K562 (cell line): ENCODE results near the gene CTSW. TPM values are rescaled to one million over a fixed set of nuclear protein-coding genes. Genes with fewer than 3 reads are reported as not detected.
A peak's percentile ranks its signal among the peaks of the same experiment; 100 is the strongest.

Experiments
- ARID4B ChIP-seq: sonication (generic); formaldehyde crosslinking; IDR thresholded peaks from 2 replicates; pipeline ENCODE4 v1.8.0; 2022; ENCODE audit warnings: mild to moderate bottlenecking, missing genetic modification reagents
- ATF7 ChIP-seq: fragments of 450-650 bp; IDR thresholded peaks from 2 replicates; pipeline ENCODE4 v1.7.1; 2014; ENCODE audit warnings: mild to moderate bottlenecking, moderate library complexity
- CCNT2 ChIP-seq: IDR thresholded peaks from 2 replicates; pipeline ENCODE4 v1.6.1; 2011; ENCODE audit warnings: borderline replicate concordance, low read depth, mild to moderate bottlenecking, moderate library complexity, mixed read lengths, low read length; ENCODE audit not compliant: insufficient read length; ENCODE audit errors: extremely low read depth
- CXXC5 ChIP-seq: fragments of 250-450 bp; sonication (Bioruptor Pico); IDR thresholded peaks from 2 replicates; pipeline ENCODE4 v1.8.0; 2022; ENCODE audit warnings: inconsistent platforms, mild to moderate bottlenecking, moderate library complexity
- ERF ChIP-seq: fragments of 450-650 bp; formaldehyde crosslinking; IDR thresholded peaks from 2 replicates; pipeline ENCODE4 v1.4.0; 2020; ENCODE audit warnings: mild to moderate bottlenecking, mixed read lengths
- GTF2F1 ChIP-seq: IDR thresholded peaks from 2 replicates; pipeline ENCODE4 v1.6.1; 2011; ENCODE audit warnings: low read depth, low read length, improper control_type of control experiment
- HMGN3 ChIP-seq: IDR thresholded peaks from 2 replicates; pipeline ENCODE4 v1.6.1; 2011; ENCODE audit warnings: borderline replicate concordance, low read depth, mild to moderate bottlenecking, mixed read lengths, low read length; ENCODE audit not compliant: insufficient read length; ENCODE audit errors: extremely low read depth
- KAT7 ChIP-seq: sonication (generic); formaldehyde crosslinking; IDR thresholded peaks from 2 replicates; pipeline ENCODE4 v1.8.0; 2022; ENCODE audit warnings: missing genetic modification reagents, mild to moderate bottlenecking, borderline replicate concordance
- KDM4B ChIP-seq, 2 experiments: fragments of 450-650 bp in 1 of 2; sonication (generic) in 1 of 2; IDR thresholded peaks; 2 replicates each; pipeline ENCODE4 v1.6.1; 2016 to 2017; ENCODE audit warnings: borderline replicate concordance in 2 of 2, antibody characterized with exemption in 1 of 2, low read depth in 1 of 2, mild to moderate bottlenecking in 1 of 2
- MXI1 ChIP-seq: IDR thresholded peaks from 2 replicates; pipeline ENCODE4 v1.6.1; 2011; ENCODE audit warnings: low read depth, mild to moderate bottlenecking, improper control_type of control experiment, low read length
- POLR2H ChIP-seq: IDR thresholded peaks from 2 replicates; pipeline ENCODE4 v1.6.1; 2016; ENCODE audit warnings: missing genetic modification characterization, low read depth, mild to moderate bottlenecking, control low read depth, missing compliant biosample characterization, moderate library complexity
- SUPT5H ChIP-seq: fragments of 450-650 bp; IDR thresholded peaks from 2 replicates; pipeline ENCODE4 v1.6.1; 2016
- TRIM25 ChIP-seq: fragments of 450-650 bp; IDR thresholded peaks from 2 replicates; pipeline ENCODE4 v1.7.0; 2016; ENCODE audit warnings: borderline replicate concordance
- ZBTB7A ChIP-seq: IDR thresholded peaks from 2 replicates; pipeline ENCODE4 v1.6.1; 2011; ENCODE audit warnings: low read depth, mild to moderate bottlenecking, low read length, moderate library complexity, borderline replicate concordance; ENCODE audit not compliant: control insufficient read depth
- ZFP36 ChIP-seq: fragments of 150-350 bp; IDR thresholded peaks from 2 replicates; pipeline ENCODE4 v1.6.1; 2018; ENCODE audit warnings: low read length, low read depth; ENCODE audit not compliant: partially characterized antibody
- polyA plus RNA-seq, 8 experiments: library from polyadenylated mRNA; depleted of rRNA in 4 of 8; stranded (reverse) in 5 of 8; unstranded in 3 of 8; fragments of >200 nt; fragmentation: Nextera tagmentation in 2 of 8; fragmentation: Illumina TruSeq in 1 of 8; extraction: Ambion mirVana in 2 of 8; extraction: Trizol in 1 of 8; gene quantifications; 2 replicates each; pipeline versions ENCODE4 v1.2.1 to v1.2.3, GENCODE V29; 2011 to 2014; ENCODE audit warnings: inconsistent platforms in 1 of 8, missing spikeins in 1 of 8
- total RNA-seq, 7 experiments: library from RNA; depleted of rRNA in 6 of 7; stranded (reverse); fragments of >200 nt in 6 of 7; fragmentation: Illumina TruSeq in 2 of 7; extraction: Trizol in 2 of 7; gene quantifications; 2 replicates each; pipeline versions ENCODE4 v1.2.1 to v1.2.3, GENCODE V29; 2011 to 2021; ENCODE audit warnings: low replicate concordance in 1 of 7
- TF ChIP-seq, protein P1 (sequence below): fragments of 450-650 bp; IDR thresholded peaks from 2 replicates; pipeline ENCODE4 v1.6.1; 2018; ENCODE audit not compliant: partially characterized antibody

CTSW gene
- total and polyA plus RNA-seq, 9 of the 15 experiments (the other 6 are each of a cell fraction or from before 2014, with no cell fraction given) = 0.04 TPM; not detected in 8

DNA sequence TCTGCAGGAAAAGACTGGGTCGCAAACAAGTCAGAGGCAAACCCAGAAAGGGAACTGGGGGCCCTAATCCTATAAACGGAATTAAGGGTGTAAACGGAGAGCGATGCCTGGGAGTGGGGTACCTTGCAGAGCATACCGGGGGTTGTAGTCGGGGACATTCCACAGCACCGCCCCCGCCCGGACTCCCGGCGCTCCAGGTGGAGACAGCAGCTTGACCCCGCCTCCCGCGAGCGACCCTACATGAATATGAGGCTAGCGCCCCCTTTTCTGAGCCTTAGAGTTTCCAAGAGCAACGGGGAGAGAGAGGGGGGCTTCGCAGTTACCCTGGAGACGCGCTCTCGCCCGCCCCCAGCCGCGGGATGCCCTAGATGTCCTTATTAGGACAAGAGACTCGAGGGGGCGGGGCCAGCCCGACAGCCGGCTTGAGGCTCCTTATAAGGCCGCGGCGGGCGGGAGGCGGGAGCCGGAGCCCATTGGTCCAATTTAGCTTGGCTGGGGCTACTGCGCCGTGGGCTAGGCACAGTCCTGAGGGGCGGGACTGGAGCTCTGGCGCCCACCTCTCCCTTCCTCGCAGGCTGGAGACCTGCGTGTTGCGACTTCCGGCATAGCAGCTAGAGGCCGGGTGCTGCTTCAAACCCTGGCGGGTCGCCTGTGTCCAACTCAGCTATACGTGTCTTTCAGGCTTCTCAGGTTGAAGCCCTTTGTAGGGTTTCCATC, 20.4 kb upstream of the CTSW start (continued):
- 0 out of 2 replicates have a peak, but pooled peaks have one; percentile 45 for TF ChIP-seq GTF2F1
- peak; percentile 91 for TF ChIP-seq ZBTB7A
- TF ChIP-seq HMGN3 = peak; percentile 98
- 0 out of 2 replicates have a peak, but pooled peaks have one; percentile 62 for TF ChIP-seq KAT7 (CRISPR knock-in tag)
- TF ChIP-seq, protein P1, sequence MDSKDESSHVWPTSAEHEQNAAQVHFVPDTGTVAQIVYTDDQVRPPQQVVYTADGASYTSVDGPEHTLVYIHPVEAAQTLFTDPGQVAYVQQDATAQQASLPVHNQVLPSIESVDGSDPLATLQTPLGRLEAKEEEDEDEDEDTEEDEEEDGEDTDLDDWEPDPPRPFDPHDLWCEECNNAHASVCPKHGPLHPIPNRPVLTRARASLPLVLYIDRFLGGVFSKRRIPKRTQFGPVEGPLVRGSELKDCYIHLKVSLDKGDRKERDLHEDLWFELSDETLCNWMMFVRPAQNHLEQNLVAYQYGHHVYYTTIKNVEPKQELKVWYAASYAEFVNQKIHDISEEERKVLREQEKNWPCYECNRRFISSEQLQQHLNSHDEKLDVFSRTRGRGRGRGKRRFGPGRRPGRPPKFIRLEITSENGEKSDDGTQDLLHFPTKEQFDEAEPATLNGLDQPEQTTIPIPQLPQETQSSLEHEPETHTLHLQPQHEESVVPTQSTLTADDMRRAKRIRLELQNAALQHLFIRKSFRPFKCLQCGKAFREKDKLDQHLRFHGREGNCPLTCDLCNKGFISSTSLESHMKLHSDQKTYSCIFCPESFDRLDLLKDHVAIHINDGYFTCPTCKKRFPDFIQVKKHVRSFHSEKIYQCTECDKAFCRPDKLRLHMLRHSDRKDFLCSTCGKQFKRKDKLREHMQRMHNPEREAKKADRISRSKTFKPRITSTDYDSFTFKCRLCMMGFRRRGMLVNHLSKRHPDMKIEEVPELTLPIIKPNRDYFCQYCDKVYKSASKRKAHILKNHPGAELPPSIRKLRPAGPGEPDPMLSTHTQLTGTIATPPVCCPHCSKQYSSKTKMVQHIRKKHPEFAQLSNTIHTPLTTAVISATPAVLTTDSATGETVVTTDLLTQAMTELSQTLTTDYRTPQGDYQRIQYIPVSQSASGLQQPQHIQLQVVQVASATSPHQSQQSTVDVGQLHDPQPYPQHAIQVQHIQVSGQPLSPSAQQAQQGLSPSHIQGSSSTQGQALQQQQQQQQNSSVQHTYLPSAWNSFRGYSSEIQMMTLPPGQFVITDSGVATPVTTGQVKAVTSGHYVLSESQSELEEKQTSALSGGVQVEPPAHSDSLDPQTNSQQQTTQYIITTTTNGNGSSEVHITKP = peak; percentile 27
- no peak for TF ChIP-seq TRIM25
- peak; percentile 77 for TF ChIP-seq CXXC5 (CRISPR knock-in tag)
- peak; percentile 38; the same call in 1 of the 2 replicates for TF ChIP-seq ARID4B (CRISPR knock-in tag)
- no peak for TF ChIP-seq ERF (CRISPR knock-in tag)
- TF ChIP-seq ATF7 = peak; percentile 63; the same call in 1 of the 2 replicates
- TF ChIP-seq ZFP36 = peak; percentile 62
- TF ChIP-seq KDM4B (IDR thresholded peaks at IDR 0.05; ENCODE audit: borderline replicate concordance in 2 of 2, low read depth in 1 of 2) = 0 out of 4 replicates have a peak, but pooled peaks of 1 of the 2 experiments have one; percentile 27
- TF ChIP-seq SUPT5H = peak; percentile 93; the same call in 1 of the 2 replicates
- peak; percentile 77 for TF ChIP-seq CCNT2
- peak; percentile 87 for TF ChIP-seq POLR2H (tag)
- peak; percentile 59; the same call in 1 of the 2 replicates for TF ChIP-seq MXI1
